ENCODE data around the gene MCUR1. TPM values are rescaled to one million over a fixed set of nuclear protein-coding genes. Genes with fewer than 3 reads are reported as not detected.
"Not testable (repeated sequence)": the region's sequence is repeated elsewhere in the genome, so short reads cannot be mapped to it uniquely, and the experiment has no call there.

MCUR1 gene
- total RNA-seq, 1 experiment from 2014 or later = 64.8 TPM

DNA sequence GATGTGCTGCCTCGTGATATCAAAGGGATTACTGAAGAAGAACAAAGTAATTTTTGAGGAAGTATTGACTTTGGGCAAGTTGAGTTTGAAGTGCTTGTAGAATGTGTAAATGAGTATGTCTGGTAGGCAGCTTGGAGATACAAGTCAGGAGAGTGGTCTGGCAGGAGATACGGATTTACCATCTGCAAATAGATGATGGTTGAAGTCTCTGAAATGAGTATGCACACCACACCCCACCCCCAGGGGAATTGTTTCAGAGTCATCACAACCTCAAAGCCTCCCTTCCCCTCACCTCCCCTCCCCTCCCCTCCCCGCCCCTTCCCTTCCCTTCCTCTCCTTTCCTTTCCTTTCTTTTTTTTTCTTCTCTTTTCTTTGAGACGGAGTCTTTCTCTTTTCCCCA, 16.4 kb upstream of the MCUR1 start:
- Histone ChIP-seq H3K27me3 (replicated peaks; ENCODE audit: control insufficient read depth, insufficient read depth, low read length) (no peaks in the 10 kb centered on the region), H3K4me1 (peaks cover 30% of the 10 kb centered on the region), H3K4me3 (ENCODE audit: low read depth, low read length) (no peak overlapping the region), H3K9me3 (peaks cover 26% of the 10 kb centered on the region), H3K36me3 (ENCODE audit: control insufficient read depth, insufficient read depth, low read length) (no peaks in the 10 kb centered on the region)
- Mint-ChIP-seq H3K4me3 (ENCODE audit: unreplicated experiment) (no peak overlapping the region), H3K27me3 (ENCODE audit: insufficient read depth, unreplicated experiment) (no peaks in the 10 kb centered on the region), H3K9me3 (ENCODE audit: unreplicated experiment) (peaks cover 42% of the 10 kb centered on the region), H3K4me1 (ENCODE audit: low read depth, unreplicated experiment) (peaks cover 26% of the 10 kb centered on the region), H3K27ac (ENCODE audit: unreplicated experiment) (peak overlapping the region; percentile 90), H3K36me3 (ENCODE audit: insufficient read depth, unreplicated experiment) (peaks cover 24% of the 10 kb centered on the region)
- ChIA-PET CTCF (no interaction called here), POLR2A (no interaction called here)
- BruUV-seq (replicated peaks) = no TSS peak
- intact Hi-C loops (cut with micrococcal nuclease; ENCODE audit: unreplicated experiment) = no loop called here
- TF ChIP-seq, protein P1, sequence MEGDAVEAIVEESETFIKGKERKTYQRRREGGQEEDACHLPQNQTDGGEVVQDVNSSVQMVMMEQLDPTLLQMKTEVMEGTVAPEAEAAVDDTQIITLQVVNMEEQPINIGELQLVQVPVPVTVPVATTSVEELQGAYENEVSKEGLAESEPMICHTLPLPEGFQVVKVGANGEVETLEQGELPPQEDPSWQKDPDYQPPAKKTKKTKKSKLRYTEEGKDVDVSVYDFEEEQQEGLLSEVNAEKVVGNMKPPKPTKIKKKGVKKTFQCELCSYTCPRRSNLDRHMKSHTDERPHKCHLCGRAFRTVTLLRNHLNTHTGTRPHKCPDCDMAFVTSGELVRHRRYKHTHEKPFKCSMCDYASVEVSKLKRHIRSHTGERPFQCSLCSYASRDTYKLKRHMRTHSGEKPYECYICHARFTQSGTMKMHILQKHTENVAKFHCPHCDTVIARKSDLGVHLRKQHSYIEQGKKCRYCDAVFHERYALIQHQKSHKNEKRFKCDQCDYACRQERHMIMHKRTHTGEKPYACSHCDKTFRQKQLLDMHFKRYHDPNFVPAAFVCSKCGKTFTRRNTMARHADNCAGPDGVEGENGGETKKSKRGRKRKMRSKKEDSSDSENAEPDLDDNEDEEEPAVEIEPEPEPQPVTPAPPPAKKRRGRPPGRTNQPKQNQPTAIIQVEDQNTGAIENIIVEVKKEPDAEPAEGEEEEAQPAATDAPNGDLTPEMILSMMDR (IDR thresholded peaks at IDR 0.05; ENCODE audit: insufficient read depth in 1 of 2, low read depth in 1 of 2, low read length in 1 of 2, severe bottlenecking in 1 of 2, unreplicated experiment in 1 of 2) = no peak
- no peak for DNase-seq

DNA sequence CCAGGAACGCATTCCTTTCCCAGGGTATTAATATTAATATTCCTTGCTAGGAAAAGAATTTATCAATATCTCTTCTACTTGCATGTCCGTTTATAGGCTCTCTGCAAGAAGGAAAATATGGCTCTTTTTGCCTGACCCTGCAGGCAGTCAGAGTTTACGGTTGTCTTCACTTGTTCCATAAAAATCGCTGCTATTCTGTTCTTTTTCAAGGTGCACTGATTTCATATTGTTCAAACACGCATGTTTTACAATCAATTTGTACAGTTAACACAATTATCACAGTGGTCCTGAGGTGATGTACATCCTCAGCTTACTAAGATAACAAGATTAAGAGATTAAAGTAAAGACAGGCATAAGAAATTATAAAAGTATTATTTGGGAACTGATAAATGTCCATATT, 15.1 kb upstream of the MCUR1 start:
- H3K27ac Mint-ChIP-seq (ENCODE audit: unreplicated experiment) = peak overlapping the region; percentile 90
- DNase-seq; H3K4me3 ChIP-seq (ENCODE audit: low read depth, low read length); POLR2A ChIA-PET; H3K27me3 Mint-ChIP-seq (ENCODE audit: insufficient read depth, unreplicated experiment); CTCF ChIA-PET; H3K4me3 Mint-ChIP-seq (ENCODE audit: unreplicated experiment); BruUV-seq (replicated peaks); H3K27me3 ChIP-seq (replicated peaks; ENCODE audit: control insufficient read depth, insufficient read depth, low read length); H3K36me3 ChIP-seq (ENCODE audit: control insufficient read depth, insufficient read depth, low read length): not testable (repeated sequence)
- intact Hi-C loops (cut with micrococcal nuclease; ENCODE audit: unreplicated experiment) = loop anchor here (1.0 kb wide), 3 partner anchors 15 to 45 kb away; partner anchors contain the start of gene MCUR1
- peaks cover 18% of the 10 kb centered on the region for H3K4me1 Mint-ChIP-seq (ENCODE audit: low read depth, unreplicated experiment)
- Histone ChIP-seq H3K9me3 (peaks cover 26% of the 10 kb centered on the region), H3K4me1 (peaks cover 30% of the 10 kb centered on the region)
- peaks cover 24% of the 10 kb centered on the region for H3K36me3 Mint-ChIP-seq (ENCODE audit: insufficient read depth, unreplicated experiment)
- peaks cover 32% of the 10 kb centered on the region for H3K9me3 Mint-ChIP-seq (ENCODE audit: unreplicated experiment)

DNA sequence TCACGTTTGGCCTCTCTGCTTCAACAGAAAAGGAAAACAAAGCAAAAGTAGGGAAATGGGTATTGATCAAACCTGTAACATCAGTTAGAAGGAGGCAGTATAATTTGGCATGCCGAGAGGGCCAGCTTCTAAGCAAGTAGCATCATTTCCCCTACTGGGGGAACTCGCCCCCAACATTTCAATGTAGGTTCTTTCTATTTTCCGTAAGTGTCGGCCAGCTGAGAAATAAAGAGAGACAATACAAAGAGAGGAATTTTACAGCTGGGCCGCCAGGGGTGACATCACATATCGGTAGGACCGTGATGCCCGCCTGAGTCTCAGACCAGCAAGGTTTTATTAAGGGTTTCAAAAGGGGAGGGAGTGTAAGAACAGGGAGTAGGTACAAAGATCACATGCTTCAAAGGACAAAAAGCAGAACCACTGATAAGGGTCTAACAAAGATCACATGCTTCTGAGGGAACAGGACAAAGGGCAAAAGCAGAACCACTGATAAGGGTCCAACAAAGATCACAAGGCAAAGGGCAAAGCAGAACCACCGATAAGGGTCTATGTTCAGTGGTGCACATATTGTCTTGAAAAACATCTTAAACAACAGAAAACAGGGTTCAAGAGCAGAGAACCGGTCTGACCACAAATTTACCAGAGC, 14.4 kb upstream of the MCUR1 start:
- peaks cover 18% of the 10 kb centered on the region for H3K4me1 Mint-ChIP-seq (ENCODE audit: low read depth, unreplicated experiment)
- H3K36me3 ChIP-seq (ENCODE audit: control insufficient read depth, insufficient read depth, low read length); CTCF ChIA-PET; H3K4me3 ChIP-seq (ENCODE audit: low read depth, low read length); H3K27me3 Mint-ChIP-seq (ENCODE audit: insufficient read depth, unreplicated experiment); POLR2A ChIA-PET; H3K27me3 ChIP-seq (replicated peaks; ENCODE audit: control insufficient read depth, insufficient read depth, low read length); BruUV-seq (replicated peaks): not testable (repeated sequence)
- peak overlapping the region; percentile 90 for H3K27ac Mint-ChIP-seq (ENCODE audit: unreplicated experiment)
- H3K36me3 Mint-ChIP-seq (ENCODE audit: insufficient read depth, unreplicated experiment) = peaks cover 24% of the 10 kb centered on the region
- intact Hi-C loops (cut with micrococcal nuclease; ENCODE audit: unreplicated experiment) = loop anchor here (1.0 kb wide), 3 partner anchors 14 to 46 kb away; partner anchors contain the start of gene MCUR1
- peaks cover 32% of the 10 kb centered on the region for H3K9me3 Mint-ChIP-seq (ENCODE audit: unreplicated experiment)
- H3K4me1 ChIP-seq = peaks cover 30% of the 10 kb centered on the region
- DNase-seq = peak; percentile 83 to 89
- H3K9me3 ChIP-seq = peaks cover 26% of the 10 kb centered on the region
- H3K4me3 Mint-ChIP-seq (ENCODE audit: unreplicated experiment) = peak overlapping the region; percentile 29

DNA sequence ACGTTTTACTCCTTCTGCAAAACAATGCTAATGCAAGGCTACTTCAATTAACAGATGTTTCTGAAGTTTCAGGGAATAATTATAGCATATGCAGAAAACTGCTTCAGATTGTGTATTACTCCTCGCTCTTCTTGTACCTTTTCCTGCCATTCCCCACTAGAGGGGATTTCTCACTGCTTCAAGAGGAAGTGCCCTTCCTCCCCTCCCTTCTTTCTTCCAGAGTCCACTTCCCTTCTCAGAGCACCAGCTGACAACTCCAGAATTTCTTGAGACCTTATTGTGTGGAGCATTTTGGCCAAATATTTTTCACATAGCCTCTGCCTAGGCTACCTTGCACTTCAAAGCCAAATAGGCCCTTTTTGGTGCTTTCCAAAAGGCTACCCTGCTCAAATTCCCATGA, 12.7 kb upstream of the MCUR1 start:
- peaks cover 36% of the 10 kb centered on the region for H3K4me1 ChIP-seq
- H3K4me1 Mint-ChIP-seq (ENCODE audit: low read depth, unreplicated experiment) = peaks cover 18% of the 10 kb centered on the region
- H3K27me3 ChIP-seq (replicated peaks; ENCODE audit: control insufficient read depth, insufficient read depth, low read length) = no peaks in the 10 kb centered on the region
- intact Hi-C loops (cut with micrococcal nuclease; ENCODE audit: unreplicated experiment) = no loop called here
- no TSS peak for BruUV-seq (replicated peaks)
- no peaks in the 10 kb centered on the region for H3K36me3 ChIP-seq (ENCODE audit: control insufficient read depth, insufficient read depth, low read length)
- H3K9me3 ChIP-seq = peaks cover 26% of the 10 kb centered on the region
- TF ChIP-seq, protein P1 (IDR thresholded peaks at IDR 0.05; ENCODE audit: insufficient read depth in 1 of 2, low read depth in 1 of 2, low read length in 1 of 2, severe bottlenecking in 1 of 2, unreplicated experiment in 1 of 2) = no peak
- no peak overlapping the region for H3K4me3 Mint-ChIP-seq (ENCODE audit: unreplicated experiment)
- peaks cover 32% of the 10 kb centered on the region for H3K9me3 Mint-ChIP-seq (ENCODE audit: unreplicated experiment)
- ChIA-PET CTCF (no interaction called here), POLR2A (no interaction called here)
- peak overlapping the region; percentile 45 for H3K27ac Mint-ChIP-seq (ENCODE audit: unreplicated experiment)
- peaks cover 24% of the 10 kb centered on the region for H3K36me3 Mint-ChIP-seq (ENCODE audit: insufficient read depth, unreplicated experiment)
- DNase-seq = no peak
- no peak overlapping the region for H3K4me3 ChIP-seq (ENCODE audit: low read depth, low read length)
- H3K27me3 Mint-ChIP-seq (ENCODE audit: insufficient read depth, unreplicated experiment) = no peaks in the 10 kb centered on the region

Measured in Caco-2 (cell line).